ENCODE measurements around the gene SPSB4.

Gene SPSB4

DNA sequence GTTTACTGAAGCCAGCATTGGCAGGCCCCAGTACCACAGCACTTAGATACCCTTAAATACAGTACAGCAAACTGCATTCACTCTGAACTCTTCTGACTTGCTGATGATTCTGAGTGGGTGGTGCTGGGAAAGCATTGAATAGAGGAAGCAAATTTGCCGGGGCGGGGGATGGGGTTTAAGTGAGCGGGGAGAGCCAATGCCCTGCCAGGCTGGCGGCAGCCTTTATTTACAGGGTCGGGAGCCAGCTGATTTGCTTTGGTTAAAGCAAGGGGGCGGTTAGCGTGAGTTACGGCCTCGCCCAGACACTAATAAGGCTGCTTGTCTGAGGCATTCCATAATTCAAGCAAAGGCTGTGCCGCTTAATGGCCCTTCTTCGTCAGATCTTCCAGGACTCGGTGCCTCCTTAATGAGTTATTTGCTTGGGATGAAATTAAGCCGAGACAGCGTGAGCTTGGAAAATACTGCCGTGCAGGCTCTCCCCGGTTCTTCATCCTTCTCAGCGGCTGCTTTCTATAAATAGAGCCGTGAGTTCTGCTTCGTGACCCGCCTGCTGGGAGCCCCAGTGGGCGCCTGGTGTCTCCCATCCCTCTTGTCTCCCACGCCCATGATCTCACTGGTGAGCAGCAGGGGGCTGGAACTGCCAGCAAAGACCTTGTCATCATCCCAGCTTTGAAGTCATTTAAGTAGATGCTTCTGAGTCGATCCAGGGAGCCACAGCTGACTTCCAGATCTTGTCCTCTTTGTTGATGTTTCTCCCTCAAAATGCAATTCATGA is 25.8 kb downstream of the SPSB4 start:
- peak; percentile 20 for DNase-seq

DNA sequence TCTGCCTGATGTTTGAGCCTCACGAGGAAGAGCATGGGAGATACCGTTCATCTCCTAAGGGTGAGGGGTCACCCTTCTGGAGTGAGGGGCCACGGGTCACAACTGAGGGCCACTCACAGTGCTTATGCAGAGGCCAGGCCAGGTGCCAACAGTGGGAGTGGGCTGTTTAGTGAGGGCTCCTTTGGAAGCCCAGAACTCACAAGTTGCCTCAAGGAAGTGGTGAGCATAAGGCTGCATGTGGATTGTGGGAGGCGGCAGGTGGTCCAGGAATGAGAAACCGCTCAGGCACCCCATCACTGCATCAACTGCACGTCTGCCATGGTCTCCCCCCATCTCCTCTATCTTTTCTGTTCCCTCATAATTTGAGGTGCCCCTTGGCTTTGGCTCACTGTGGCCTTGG is 26.5 kb downstream of the SPSB4 start:
- no peak for DNase-seq

DNA sequence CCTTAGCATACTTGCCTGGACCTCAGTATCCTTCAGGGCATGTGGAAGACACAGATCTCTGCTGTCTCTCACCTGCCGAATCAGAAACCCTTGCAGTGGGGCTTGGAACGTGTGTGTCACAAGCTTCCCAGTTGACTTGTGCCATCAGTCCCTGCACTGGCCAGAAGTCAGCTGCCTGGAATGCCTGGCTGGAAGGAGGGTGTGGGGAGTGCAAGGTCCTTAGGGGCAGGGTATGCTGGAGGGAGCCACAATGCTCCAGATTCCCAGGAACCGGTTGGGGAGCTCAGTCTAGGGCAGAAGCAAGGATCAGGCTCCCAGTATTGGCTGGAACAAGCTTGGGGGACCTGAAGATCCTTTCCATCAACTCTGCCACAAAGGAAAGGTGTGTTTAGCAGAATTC is 27.1 kb downstream of the SPSB4 start:
- DNase-seq = no peak

DNA sequence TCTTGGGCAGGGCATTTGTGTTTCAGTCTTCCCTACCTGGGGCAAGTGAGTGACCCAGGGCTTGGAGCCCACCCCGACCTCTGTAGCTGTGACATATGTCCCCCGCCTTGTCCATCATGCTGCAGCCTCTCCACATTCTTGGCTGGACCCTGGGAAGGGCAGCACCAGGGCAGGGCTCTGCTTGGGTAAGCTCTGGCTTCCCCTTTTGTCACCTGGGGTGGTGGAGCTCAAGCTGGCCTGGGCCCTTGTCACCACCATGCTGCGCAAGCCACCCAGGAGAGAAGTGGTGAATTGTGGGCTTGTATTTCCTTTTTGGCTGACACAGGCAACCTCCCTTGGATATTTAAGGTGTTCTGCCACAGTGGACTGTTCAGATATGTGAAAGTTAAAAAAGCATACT is 29.3 kb downstream of the SPSB4 start:
- DNase-seq = no peak

DNA sequence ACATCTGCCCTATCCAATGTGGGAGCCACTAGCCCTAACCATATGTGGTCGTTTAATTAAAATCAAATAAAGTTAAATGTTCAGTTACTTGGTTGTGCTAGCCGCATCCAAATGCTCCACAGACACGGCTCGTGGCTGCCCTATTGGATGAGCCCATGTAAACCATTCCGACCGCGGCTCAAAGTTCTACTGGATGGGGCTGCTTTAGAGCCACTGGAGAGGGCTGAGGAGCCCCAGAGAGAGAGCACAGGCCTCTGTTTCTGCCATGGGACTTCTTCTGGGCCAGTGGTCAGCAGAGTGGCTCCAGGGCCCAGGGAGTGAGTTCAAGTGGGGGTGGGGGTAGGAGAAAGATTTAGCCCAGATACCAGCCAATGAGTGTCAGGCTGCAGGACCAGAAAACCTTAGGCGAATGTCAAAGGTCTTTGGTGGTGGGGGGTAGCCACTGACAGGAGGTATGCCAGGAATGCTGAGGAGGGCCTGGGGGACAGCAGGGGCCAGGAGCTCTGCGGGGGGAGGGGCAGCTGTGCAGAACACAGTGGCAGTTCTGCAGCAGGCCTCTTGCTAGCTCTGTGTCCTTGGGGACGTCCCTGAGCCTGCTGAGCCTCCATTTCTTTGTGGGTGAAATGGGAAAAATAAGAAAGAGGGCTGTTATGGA is 30.1 kb downstream of the SPSB4 start:
- DNase-seq = no peak

DNA sequence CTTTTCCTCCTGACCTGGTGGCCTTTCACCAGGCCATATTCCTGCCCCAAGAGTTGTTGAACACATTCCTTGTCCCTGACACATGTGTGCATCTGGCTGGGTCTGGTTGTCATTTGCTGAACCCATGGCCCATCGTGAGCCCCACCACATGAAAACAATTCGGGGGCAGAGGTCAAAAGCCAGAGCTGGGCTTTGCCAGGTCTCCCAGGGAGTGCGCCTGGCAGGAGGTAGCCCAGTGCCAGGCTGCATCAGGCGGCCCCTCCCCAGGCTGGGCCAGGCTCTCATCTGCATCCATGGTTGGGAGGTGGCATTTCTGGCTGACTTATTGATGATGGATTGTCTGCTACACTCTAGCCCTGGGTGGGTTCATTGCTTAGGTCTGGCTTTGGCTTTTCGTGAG is 30.9 kb downstream of the SPSB4 start:
- DNase-seq = no peak

DNA sequence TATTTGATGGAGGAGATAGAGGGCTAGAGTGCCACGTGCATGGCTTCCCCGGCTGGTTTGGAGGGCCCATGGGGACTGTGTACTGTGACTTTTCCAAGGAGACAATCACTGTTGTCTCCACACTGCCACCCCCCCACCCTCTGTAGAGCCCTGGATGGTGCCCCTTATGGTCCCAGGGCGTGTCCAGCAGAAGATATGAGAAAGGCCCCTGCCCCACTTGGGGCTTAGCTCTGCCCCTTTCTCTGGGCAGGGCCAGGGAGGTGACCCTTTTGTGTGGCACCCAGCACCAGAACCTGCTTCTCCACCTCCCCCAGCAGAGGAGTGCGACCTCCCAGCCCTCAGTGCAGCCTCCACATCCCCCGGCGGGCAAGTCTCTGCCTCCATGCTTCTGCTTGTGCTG is 32.1 kb downstream of the SPSB4 start:
- no peak for DNase-seq

DNA sequence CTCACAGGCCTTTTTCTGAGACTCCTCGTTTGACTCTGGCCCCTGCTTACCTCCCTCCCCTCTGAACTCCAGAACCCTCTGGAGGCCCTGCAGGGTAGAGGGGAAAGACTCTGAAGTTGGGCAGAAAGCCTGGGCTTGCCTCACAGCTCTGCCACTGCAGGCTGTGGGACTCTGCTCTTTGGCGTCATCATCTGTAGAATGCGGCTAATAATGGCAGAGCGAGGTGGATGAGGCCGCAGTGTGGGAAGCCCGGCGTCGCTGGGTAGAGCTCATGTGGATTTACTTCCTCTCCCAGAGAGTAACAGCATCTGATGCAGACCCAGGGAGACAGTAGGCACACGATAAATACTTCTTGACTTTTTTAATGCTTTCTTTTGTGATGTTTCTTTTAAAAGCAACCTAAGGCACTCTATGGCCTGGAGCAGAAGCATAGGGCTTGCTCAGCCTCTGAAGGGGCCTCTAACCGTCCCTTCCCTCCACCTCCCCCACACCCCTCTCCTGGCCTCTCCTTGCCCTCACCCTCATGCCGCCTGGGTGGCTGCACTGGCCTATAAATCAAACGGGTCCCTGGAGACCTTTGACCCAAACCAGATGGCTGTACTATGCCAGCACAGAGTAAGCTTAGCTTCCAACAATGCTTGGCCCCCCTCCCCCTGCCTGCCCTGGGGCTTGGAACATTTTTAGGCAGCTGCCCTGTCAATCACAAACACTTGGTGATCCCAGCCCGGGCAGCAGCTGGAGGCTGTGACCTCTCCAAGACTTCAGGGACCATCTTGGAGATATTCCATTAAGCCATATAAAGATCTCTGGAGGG is 32.9 kb downstream of the SPSB4 start:
- DNase-seq = no peak

DNA sequence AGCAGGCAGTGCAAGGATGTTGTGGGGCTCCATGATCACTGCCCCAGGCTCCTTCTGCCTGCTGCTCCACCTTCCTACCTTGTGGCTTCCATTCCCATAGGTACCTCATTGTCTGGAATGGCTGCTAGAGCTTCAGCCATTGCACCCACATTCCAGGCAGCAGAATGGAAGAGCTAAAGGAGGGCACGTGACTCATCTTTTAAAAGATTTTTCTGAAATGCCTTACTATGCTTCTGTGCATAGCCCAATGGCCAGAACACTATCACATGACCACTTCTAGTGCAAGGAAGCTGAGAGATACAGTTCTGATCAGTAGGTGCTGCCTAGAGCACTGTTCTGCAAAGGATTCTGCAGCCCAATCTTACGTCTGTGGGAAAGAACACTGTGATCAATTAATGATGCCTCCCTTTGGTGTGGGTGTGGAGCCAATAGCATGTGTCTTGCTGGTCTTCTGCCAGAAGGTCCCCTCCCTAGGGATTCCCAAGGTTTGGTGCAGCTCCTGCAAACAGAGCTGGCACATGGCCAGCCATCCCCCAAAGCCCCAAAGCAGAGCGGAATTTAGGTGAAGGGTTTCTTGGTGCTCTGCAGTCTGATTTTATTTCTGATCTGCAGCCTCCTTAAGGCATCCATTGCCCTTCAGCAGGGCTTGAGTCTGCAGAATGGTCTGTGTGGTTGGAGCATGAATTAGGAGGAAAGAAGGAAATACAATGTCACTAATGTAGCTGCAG is 34.4 kb downstream of the SPSB4 start:
- DNase-seq = no peak

DNA sequence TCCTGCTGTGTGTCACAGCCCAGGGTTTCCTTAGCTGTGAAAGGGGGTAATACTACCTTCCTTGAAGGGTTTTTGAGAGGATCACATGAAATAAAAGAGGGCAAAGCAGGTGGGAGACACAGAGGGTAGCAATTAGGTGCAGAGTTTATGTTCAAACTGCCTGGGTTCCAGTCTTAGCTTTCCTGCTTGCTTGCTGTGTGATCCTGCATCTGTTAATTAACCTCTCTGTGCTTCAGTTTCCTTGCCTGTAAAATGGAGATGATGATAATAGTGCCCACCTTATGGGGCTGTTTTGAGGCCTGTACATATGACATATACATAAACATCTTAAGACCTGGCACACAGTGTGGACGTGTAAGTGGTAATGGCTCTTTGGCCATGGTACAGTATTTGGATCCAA is 35.0 kb downstream of the SPSB4 start:
- DNase-seq = no peak

DNA sequence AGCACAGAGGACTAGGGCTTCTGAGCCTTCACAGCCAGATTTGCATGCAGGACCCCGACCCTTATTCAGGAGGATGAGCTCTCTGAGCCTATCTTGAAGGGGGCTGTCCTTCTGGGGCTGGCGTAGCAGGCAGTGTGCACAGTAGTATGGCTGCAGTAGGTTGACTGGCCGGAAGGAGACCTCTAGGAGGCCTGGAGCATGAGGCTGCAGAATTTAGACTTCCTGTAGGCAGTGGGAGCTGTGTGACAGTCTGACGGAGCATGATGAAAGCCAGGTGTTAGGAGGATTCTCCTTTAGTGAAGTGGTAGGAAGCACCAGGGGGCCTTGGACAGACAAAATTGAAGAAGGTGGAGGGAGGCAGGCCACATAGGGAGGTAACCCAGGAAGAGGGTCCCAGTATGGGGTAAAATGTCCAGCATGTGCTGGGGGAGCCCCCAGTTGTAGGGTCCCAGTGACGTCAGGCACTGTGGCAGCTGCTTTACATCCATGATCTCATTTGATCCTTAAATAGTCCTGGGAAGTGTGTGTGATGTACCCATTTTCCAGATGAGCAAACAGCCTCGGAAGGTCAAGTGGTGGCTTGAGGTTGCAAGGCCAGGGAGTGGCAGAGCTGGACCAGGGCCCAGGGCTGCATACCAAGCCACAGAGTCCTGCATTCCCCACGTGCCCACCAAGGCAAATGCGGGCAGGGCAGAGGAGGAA is 36.1 kb downstream of the SPSB4 start:
- no peak for DNase-seq

DNA sequence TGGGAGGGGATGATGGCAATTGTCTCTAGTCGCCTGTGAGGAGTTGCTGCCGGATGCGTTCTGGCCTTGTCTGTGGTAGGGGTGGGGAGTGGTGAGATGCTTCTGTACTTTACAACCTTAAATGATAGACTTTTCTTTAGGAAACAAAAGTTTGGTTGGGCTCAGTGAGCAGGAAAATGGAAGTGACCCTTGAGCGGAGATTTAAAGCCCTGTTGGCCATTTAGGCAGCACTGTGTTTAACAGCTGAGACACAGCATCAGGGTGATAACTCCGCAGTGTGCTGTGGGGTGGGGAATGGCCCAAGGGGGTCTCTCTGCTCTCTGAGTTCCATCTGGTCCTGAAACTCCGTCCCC is 36.6 kb downstream of the SPSB4 start:
- DNase-seq = no peak

DNA sequence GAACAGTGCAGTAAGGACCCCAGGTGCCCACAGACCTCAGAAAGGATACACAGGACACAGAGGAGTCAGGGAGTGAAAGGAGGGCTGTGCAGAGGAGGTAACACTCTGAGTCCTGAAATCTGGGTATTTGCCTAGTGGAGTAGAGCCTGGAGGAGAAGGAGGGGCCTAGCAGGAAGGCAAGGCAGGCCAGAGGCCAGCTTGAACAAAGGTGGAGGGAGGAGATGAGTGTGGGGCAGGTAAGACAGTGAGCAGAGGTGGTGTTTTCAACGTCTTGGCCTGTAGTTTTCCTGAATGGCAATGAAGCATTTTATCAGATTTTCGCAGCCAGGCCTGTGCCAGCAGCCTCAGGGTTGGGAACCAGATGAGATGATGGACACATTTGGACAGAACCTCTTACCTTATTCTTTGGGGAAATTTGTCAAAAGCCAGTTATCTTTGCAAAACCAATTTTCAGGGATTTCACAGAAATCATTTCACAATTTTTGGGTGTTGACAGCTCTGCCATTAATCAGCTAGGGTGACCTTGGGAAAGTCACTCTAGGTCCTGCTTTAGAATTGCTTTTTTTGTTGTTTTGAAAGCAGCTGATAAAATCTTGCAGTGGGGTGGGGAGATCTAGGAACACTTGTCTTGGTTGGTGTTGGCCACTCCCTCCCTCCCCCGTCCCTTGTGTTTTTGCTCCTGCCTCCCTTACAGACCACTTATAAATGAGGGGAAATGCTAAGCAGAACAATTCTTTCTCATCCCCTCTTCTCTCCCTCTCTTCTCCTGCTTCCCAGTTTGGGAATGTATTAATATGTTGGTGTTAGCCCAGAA is 38.4 kb downstream of the SPSB4 start:
- peak; percentile 5 for DNase-seq

DNA sequence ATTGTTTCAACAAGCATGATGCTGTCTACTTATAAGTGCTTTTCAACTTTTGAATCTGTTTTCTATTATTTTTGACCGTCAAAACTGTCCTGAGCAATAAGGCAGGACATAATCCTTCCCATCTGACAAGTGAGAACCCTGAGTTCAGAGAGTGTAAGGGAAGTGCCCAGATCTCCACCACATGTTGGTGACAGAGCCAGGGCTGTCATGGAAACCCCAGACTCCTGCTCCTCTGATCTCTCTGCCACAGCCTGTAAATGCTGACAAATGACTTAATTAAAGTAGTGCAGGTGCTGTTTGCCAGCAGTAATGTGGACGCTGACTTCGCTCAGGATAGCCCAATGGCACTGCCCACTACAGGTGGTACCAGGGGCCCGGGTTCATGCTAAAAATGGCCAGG is 40.3 kb downstream of the SPSB4 start:
- no peak for DNase-seq

DNA sequence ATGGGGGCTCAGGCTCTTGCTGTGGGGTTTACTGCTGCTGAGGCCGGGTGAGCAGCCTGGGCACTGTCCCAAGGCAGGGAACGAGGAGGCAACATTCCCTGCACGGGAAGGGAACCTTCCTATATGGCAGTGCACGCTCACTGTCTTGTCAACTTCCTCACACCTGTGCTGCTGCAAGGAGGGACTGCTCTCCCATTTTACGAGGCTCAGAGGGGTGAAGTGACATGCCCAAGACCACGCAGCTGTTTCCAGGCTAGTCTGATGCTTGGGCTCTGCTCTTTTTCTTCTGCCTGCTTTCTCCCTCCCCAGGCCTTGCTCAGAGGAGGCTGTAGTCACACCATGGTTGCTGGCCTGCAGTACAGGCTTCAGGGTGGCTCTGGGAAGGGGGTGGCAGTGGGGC is 41.5 kb downstream of the SPSB4 start:
- no peak for DNase-seq

DNA sequence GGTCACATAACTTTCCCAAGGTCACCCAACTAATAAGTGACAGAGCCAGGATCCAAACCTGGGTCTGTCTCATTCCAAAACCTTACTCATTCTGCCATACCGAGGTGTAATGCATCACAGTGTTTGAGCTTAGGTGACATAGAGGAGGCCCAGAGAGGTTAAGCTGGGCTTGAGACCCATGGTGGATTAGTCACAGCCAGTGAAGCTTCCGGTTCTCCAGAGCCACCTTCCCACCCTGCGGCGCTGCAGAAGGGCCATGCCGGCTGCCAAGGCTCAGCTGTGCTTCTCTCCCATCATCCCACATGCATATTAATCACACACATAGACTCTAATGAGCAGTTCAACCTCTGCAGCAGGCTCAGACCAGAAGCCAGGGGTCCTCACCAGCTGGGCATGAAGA is 42.2 kb downstream of the SPSB4 start:
- no peak for DNase-seq

DNA sequence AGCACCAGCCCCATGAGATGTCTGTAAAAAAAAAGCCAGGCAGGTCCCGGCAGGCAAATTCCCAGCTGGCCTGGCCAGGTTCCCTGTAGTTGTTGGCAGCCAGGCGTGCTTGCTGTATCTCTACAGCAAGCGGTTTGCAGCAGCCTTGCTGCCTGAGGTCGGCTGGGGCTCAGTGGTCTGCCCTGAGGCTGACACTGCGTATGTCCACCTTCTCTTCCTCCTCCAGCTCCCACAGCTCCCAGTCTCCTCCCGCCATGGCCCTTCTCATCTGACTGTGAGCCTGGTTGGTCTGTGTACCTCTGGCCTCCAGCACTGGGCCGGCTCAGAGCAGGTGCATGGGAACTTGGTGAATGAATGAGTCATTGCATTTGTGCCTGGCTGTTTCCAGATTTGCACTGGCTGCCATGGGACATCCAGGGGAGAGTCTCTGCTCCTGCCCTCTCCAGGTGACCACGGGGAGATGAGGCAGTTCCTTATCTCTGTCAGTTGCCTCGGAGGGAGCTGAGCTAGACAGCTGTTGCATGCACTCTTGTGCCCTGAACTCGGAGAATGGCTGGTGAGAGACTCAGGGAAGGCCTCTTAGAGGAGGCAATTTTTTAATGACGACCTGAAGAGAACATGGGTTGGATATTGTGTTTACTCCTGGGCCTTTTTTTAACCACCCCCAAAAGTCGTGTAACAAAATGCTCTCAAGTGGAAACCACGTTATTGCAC is 43.0 kb downstream of the SPSB4 start:
- no peak for DNase-seq

DNA sequence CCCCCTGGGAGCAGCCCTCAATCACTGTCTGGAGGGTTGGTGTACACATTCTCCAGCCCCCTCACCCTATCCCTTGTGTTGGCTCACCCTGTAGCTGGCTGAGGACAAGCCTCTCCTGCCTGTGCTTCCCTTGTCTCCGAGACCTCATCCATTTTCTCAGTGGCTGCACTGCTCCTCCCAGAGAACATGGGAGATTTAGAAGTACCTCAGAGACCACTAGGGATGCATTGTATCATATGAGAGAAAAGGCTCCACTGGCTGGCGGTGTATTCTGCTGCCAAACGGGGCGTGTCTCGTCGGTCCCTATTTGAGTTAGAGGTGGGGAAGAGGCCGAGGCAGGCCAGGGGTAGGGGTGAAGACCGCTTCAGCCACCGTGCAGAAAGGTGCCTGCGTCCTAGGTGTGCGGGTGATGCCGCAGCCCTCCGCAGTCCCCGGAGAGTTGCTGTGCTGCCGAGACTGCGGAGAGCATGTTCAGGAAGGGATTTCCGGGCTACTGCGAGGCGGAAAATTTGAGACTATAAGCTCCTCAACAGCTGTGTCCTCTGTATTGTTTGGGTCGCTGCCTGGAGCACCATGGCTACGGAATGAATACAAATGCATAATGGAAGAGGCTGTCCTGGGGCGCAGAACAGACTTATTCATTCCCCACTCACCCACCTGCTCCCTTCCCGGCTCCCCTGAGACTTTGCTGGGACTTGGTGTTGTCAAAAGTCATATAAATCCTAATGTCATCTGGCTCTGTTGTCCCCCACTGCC is 43.8 kb downstream of the SPSB4 start:
- no peak for DNase-seq

DNA sequence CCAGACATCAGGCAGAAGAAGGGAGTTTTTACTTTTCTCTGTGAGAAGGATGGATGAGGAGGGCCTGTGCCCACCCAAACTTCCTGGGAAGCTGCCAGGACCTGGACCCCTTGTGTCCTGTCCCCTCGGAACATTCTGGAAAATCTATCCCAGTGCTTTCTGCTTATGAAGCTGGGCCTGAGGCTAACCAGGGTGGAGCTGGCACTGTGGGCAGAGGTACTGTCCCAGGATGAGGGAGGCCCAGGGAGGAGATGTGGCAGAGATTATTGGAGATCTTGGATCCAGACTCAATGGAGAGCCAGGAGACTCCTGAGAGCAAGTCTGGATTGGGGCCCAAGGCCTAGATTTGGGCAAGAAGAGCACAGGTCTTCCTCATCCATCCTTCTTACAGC is 44.4 kb downstream of the SPSB4 start:
- no peak for DNase-seq

DNA sequence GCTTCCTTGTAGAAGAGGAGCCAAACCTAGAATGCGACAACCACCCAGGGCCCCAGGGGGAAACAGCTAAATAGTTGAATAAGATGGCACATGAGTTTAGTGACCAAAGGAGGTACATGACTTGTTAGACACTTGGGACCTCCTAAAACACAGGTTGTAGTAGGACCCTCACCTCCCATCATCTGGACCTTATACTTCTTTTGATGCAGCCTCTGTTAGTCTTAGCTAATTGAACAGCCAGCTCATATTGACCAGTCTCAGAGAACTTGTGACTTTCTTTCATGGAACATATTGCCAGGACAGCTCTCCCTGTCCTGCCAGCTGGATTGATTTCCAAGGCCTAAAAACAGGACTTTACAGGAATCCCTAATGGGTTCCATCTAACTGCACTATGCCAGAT is 45.0 kb downstream of the SPSB4 start:
- no peak for DNase-seq
